ENCODE results near the gene EHMT1. TPM values are rescaled to one million over a fixed set of nuclear protein-coding genes. Genes with fewer than 3 reads are reported as not detected.

Gene EHMT1
- total and polyA plus RNA-seq, 2 of the 13 experiments (the other 11 are each of a cell fraction or from before 2014, with no cell fraction given), result 23.0 to 27.1 TPM

GRCh38 chr9:137578518-137579258 lies 40.1 kb upstream of the EHMT1 start, which contains the start of gene DPH7 (continued):
- 0 out of 2 replicates have a peak, but pooled peaks have one; percentile 15 for TF ChIP-seq RERE (CRISPR knock-in tag; IDR thresholded peaks at IDR 0.05; ENCODE audit: low read depth)
- TF ChIP-seq ZNF343 (CRISPR knock-in tag; IDR thresholded peaks at IDR 0.05), result no peak
- 0 out of 2 replicates have a peak, but pooled peaks have one; percentile 14 for TF ChIP-seq ZBTB26 (CRISPR knock-in tag; IDR thresholded peaks at IDR 0.05; ENCODE audit: borderline replicate concordance)
- 0 out of 2 replicates have a peak, but pooled peaks have one; percentile 24 for TF ChIP-seq FOXM1 (CRISPR knock-in tag; IDR thresholded peaks at IDR 0.05)
- peak; percentile 36; the same call in 1 of the 2 replicates for TF ChIP-seq NCOR1 (IDR thresholded peaks at IDR 0.05; ENCODE audit: borderline replicate concordance, low read length)
- TF ChIP-seq ZNF362 (CRISPR knock-in tag; IDR thresholded peaks at IDR 0.05; ENCODE audit: borderline replicate concordance), result peak; percentile 33; the same call in 1 of the 2 replicates
- TF ChIP-seq HNRNPL (IDR thresholded peaks at IDR 0.05; ENCODE audit: low read depth, low read length), result no peak
- TF ChIP-seq ZNF441 (CRISPR knock-in tag; IDR thresholded peaks at IDR 0.05; ENCODE audit: borderline replicate concordance), result no peak; the same call in 1 of the 2 replicates
- peak; percentile 64; the same call in 1 of the 2 replicates for TF ChIP-seq ZNF788 (CRISPR knock-in tag; IDR thresholded peaks at IDR 0.05; ENCODE audit: borderline replicate concordance)
- TF ChIP-seq ZNF121 (CRISPR knock-in tag; IDR thresholded peaks at IDR 0.05), result peak; percentile 44; the same call in 1 of the 2 replicates
- TF ChIP-seq PHF8 (CRISPR knock-in tag; IDR thresholded peaks at IDR 0.05), result peak; percentile 95
- TF ChIP-seq ZNF17 (CRISPR knock-in tag; IDR thresholded peaks at IDR 0.05), result no peak
- TF ChIP-seq GMEB1 (CRISPR knock-in tag; IDR thresholded peaks at IDR 0.05; ENCODE audit: borderline replicate concordance), result peak; percentile 86; the same call in 1 of the 2 replicates
- no peak for TF ChIP-seq LBX2 (CRISPR knock-in tag; IDR thresholded peaks at IDR 0.05; ENCODE audit: borderline replicate concordance)
- no peak for TF ChIP-seq ZMYM2 (CRISPR knock-in tag; IDR thresholded peaks at IDR 0.05)
- TF ChIP-seq RBFOX2 (IDR thresholded peaks at IDR 0.05; ENCODE audit: low read depth, low read length), result peak; percentile 93
- no peak for TF ChIP-seq ZNF552 (CRISPR knock-in tag; IDR thresholded peaks at IDR 0.05; ENCODE audit: borderline replicate concordance)
- TF ChIP-seq MEF2D (CRISPR knock-in tag; IDR thresholded peaks at IDR 0.05), result 0 out of 2 replicates have a peak, but pooled peaks have one; percentile 28

Measured in HepG2 (cell line).